ENCODE data around the gene STOML1. TPM values are rescaled to one million over a fixed set of nuclear protein-coding genes. Genes with fewer than 3 reads are reported as not detected.

The STOML1 gene
- total RNA-seq, 2 donors from 2014 or later, result 4.4 to 5.5 TPM

DNA sequence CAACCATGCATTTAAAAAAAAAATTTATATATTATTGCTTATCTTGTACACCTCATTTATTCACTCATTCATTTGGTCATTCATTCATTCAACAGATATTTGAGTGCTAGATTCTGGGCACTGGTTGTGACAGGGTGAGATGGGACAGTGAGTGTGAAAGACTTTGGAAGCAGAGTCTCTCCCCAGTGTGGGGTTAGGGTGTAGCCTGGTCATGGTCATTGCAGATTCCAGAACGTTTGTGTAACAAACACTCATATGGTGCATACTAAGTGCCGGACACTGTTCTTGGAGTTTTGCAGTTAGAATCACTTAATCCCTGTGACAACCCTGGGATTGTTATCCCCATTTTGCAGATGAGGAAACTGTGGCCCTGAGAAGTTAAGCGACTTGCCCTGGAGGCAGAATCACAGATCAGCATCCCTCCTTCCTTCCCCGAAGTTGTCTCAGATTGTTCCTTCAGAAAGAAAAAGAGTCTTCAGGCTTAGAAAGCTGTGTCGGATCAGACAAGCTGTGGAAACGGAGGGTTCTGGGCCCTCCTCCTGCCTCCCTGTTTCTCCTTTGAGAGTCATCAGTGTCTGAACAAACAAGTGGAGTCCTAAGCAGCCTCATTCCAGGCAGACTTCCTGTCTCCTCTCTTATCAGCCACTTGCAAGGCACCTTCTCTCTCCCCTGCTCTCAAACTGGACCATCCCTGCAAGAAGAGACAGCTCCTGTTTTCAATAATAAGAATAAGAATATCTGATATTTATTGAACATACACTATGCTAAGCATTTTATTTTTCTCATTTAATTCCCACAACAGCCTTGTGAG, 59.5 kb downstream of the STOML1 start:
- DNase-seq, result no peak
- Histone ChIP-seq H3K27ac (ENCODE audit: low read depth, low read length) (no peak overlapping the region), H3K9me3 (ENCODE audit: control insufficient read depth, low read length) (no peaks in the 10 kb centered on the region), H3K4me1 (ENCODE audit: control insufficient read depth, insufficient read depth, low read length) (no peaks in the 10 kb centered on the region), H3K4me3 (ENCODE audit: low read length) (no peak overlapping the region), H3K9ac (ENCODE audit: extremely low read depth, low read length, poor library complexity, severe bottlenecking) (no peak overlapping the region), H3K27me3 (ENCODE audit: control insufficient read depth, insufficient read depth, low read length, poor library complexity, severe bottlenecking) (no peaks in the 10 kb centered on the region), H3K36me3 (ENCODE audit: control insufficient read depth, insufficient read depth, low read length) (no peaks in the 10 kb centered on the region)
- Mint-ChIP-seq H3K36me3 (ENCODE audit: low read depth) (no peaks in the 10 kb centered on the region), H3K27ac (peak overlapping the region; percentile 55), H3K4me3 (no peak overlapping the region), H3K27me3 (ENCODE audit: insufficient read depth) (peaks cover 9% of the 10 kb centered on the region), H3K9me3 (no peaks in the 10 kb centered on the region), H3K4me1 (peaks cover 24% of the 10 kb centered on the region)
- WGBS, 2 experiments (ENCODE audit: insufficient coverage in 1 of 2, insufficient read length in 1 of 2), result 78 to 84% methylated on average over 6 of the region's 6 CpGs
- TF ChIP-seq, protein P1, sequence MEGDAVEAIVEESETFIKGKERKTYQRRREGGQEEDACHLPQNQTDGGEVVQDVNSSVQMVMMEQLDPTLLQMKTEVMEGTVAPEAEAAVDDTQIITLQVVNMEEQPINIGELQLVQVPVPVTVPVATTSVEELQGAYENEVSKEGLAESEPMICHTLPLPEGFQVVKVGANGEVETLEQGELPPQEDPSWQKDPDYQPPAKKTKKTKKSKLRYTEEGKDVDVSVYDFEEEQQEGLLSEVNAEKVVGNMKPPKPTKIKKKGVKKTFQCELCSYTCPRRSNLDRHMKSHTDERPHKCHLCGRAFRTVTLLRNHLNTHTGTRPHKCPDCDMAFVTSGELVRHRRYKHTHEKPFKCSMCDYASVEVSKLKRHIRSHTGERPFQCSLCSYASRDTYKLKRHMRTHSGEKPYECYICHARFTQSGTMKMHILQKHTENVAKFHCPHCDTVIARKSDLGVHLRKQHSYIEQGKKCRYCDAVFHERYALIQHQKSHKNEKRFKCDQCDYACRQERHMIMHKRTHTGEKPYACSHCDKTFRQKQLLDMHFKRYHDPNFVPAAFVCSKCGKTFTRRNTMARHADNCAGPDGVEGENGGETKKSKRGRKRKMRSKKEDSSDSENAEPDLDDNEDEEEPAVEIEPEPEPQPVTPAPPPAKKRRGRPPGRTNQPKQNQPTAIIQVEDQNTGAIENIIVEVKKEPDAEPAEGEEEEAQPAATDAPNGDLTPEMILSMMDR (conservative IDR thresholded peaks at IDR 0.05), result no peak

DNA sequence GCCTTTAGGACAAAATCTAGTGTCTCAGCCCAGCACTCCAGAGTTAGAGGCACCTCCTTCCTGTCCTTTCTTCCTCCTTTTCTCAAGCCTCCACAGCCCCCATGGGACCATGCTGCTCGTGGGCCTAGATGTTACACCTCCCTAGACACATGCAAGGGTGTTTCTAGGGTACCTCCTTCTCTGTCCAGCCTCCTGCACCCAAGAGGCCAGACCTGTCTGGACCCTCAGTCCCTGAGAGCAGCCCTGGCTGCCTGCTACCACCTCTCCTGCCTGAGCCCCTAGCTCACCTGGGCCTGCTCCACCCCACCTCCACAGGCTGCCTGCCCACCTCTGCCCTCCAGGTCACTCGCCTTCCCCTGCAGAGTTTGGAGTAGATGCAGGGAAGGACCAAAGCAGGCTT, 60.7 kb downstream of the STOML1 start:
- 81 to 100% methylated on average over 1 to 2 of the region's 2 CpGs for WGBS, 2 experiments (ENCODE audit: insufficient coverage in 1 of 2, insufficient read length in 1 of 2)
- H3K27me3 Mint-ChIP-seq (ENCODE audit: insufficient read depth), result peaks cover 9% of the 10 kb centered on the region
- Histone ChIP-seq H3K36me3 (ENCODE audit: control insufficient read depth, insufficient read depth, low read length) (no peaks in the 10 kb centered on the region), H3K4me3 (ENCODE audit: low read length) (no peak overlapping the region), H3K27me3 (ENCODE audit: control insufficient read depth, insufficient read depth, low read length, poor library complexity, severe bottlenecking) (no peaks in the 10 kb centered on the region), H3K9me3 (ENCODE audit: control insufficient read depth, low read length) (no peaks in the 10 kb centered on the region), H3K9ac (ENCODE audit: extremely low read depth, low read length, poor library complexity, severe bottlenecking) (no peak overlapping the region), H3K4me1 (ENCODE audit: control insufficient read depth, insufficient read depth, low read length) (no peaks in the 10 kb centered on the region), H3K27ac (ENCODE audit: low read depth, low read length) (no peak overlapping the region)
- H3K36me3 Mint-ChIP-seq (ENCODE audit: low read depth), result no peaks in the 10 kb centered on the region
- no peak for DNase-seq
- TF ChIP-seq, protein P1 (conservative IDR thresholded peaks at IDR 0.05), result no peak
- no peak overlapping the region for H3K4me3 Mint-ChIP-seq
- H3K4me1 Mint-ChIP-seq, result peaks cover 20% of the 10 kb centered on the region
- H3K27ac Mint-ChIP-seq, result no peak overlapping the region
- no peaks in the 10 kb centered on the region for H3K9me3 Mint-ChIP-seq

DNA sequence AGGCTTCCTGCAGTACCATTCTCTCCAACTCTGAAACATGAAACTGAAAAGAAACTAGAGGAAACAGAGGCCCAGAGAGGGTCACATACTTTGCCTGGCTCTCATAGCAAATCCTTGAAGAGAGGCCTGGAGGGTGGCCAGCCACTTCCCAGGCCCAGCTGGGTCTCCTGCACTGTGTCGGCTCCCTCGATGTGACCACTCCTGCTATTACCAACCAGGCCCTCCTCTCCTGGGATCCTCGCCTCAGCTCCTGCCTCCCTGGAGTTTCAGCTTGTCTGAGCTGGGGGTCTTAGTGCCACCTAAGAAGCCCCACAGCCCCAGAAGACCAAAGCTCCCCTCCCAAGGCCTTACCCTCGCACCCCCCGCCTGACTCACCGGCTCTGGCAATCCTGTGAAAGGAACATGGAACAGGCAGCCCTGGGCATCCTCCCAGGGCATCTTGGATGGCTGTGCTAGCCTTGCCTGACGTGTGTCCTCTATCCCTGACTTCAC, 61.3 kb downstream of the STOML1 start:
- H3K9ac ChIP-seq (ENCODE audit: extremely low read depth, low read length, poor library complexity, severe bottlenecking), result no peak overlapping the region
- Mint-ChIP-seq H3K27ac (no peak overlapping the region), H3K27me3 (ENCODE audit: insufficient read depth) (peaks cover 12% of the 10 kb centered on the region), H3K36me3 (ENCODE audit: low read depth) (no peaks in the 10 kb centered on the region), H3K4me1 (peaks cover 19% of the 10 kb centered on the region), H3K9me3 (no peaks in the 10 kb centered on the region), H3K4me3 (no peak overlapping the region)
- peaks cover 3% of the 10 kb centered on the region for H3K4me1 ChIP-seq (ENCODE audit: control insufficient read depth, insufficient read depth, low read length)
- no peak overlapping the region for H3K27ac ChIP-seq (ENCODE audit: low read depth, low read length)
- no peak for DNase-seq
- 93 to 100% methylated on average over 1 to 7 of the region's 7 CpGs for WGBS, 2 experiments (ENCODE audit: insufficient coverage in 1 of 2, insufficient read length in 1 of 2)
- H3K4me3 ChIP-seq (ENCODE audit: low read length), result no peak overlapping the region
- no peaks in the 10 kb centered on the region for H3K36me3 ChIP-seq (ENCODE audit: control insufficient read depth, insufficient read depth, low read length)
- H3K27me3 ChIP-seq (ENCODE audit: control insufficient read depth, insufficient read depth, low read length, poor library complexity, severe bottlenecking), result no peaks in the 10 kb centered on the region
- no peaks in the 10 kb centered on the region for H3K9me3 ChIP-seq (ENCODE audit: control insufficient read depth, low read length)
- TF ChIP-seq, protein P1 (conservative IDR thresholded peaks at IDR 0.05), result no peak

All from endodermal cell (in vitro differentiated cells).